Esophagus (tissue), 2 donors: ENCODE data around the gene BATF2. TPM values are rescaled to one million over a fixed set of nuclear protein-coding genes. Genes with fewer than 3 reads are reported as not detected.

Experiments used
- H3K27ac ChIP-seq, 2 donors: one replicate each; pipeline ENCODE4 v1.5.1; 2013; ENCODE audit warnings: low read depth in 2 of 2, mild to moderate bottlenecking in 2 of 2, inconsistent platforms in 1 of 2, low read length in 1 of 2, moderate library complexity in 1 of 2
- H3K27me3 ChIP-seq, 2 donors: one replicate each; pipeline ENCODE4 v1.6.1; 2013; ENCODE audit warnings: low read length in 2 of 2, control low read depth in 1 of 2, mild to moderate bottlenecking in 1 of 2; ENCODE audit not compliant: insufficient read depth in 2 of 2, control insufficient read depth in 1 of 2
- H3K36me3 ChIP-seq, 2 donors: one replicate each; pipeline ENCODE4 v1.6.1; 2013; ENCODE audit warnings: low read length in 1 of 2; ENCODE audit not compliant: control insufficient read depth in 2 of 2, insufficient read depth in 2 of 2
- H3K4me1 ChIP-seq, 2 donors: one replicate each; pipeline ENCODE4 v1.6.1; 2013; ENCODE audit warnings: low read length in 1 of 2; ENCODE audit not compliant: control insufficient read depth in 2 of 2, insufficient read depth in 2 of 2
- H3K4me3 ChIP-seq, 2 donors: one replicate each; pipeline ENCODE4 v1.5.1; 2013; ENCODE audit warnings: low read length in 2 of 2, mild to moderate bottlenecking in 2 of 2, low read depth in 1 of 2, moderate library complexity in 1 of 2
- H3K9me3 ChIP-seq, 2 donors: one replicate each; pipeline ENCODE4 v1.6.1; 2013; ENCODE audit warnings: mild to moderate bottlenecking in 2 of 2, low read depth in 1 of 2, low read length in 1 of 2, moderate library complexity in 1 of 2; ENCODE audit not compliant: control insufficient read depth in 2 of 2, insufficient read depth in 1 of 2
- WGBS, 2 donors: extraction: QIAGEN DNeasy Blood & Tissue Kit; methylation state at CpG; one replicate each; pipeline ENCODE4 v1.1.7; 2013; 5-methylcytosine and 5-hydroxymethylcytosine counted together
- polyA plus RNA-seq, 2 donors: library from polyadenylated mRNA; stranded (reverse); fragments of 200-250 nt; gene quantifications; one replicate each; pipeline ENCODE4 v1.2.3, GENCODE V29; 2013
- donor health status: healthy with polysubstance abuse.
- donor health status: Bipolar disorder and iron deficiency.

Gene BATF2
- polyA plus RNA-seq, 2 donors = 0.22 to 0.35 TPM

DNA sequence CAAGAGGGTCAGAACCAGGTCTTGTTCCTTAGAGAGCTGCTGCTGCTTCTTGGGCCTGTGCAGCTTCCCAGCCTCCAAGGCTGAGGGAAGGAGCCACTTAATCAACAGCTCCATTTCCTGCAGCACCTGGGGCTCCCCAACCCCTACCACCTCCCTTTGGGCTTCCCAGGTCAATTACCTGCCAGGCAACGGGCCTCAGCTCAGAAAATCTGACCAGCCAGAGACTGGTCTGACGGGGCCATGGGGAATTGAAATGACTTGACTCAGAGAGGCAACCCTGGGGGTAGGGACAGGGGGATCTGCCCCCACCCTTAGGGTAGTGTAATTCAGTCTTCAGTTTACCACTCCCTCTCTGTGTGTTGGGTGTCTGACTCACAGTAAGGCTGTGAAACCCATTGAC is 20.1 kb downstream of the BATF2 start:
- Histone ChIP-seq H3K4me1 (peaks cover 0 to under 1% of the 10 kb centered on the region in 2 donors), H3K27me3 (no peaks in the 10 kb centered on the region), H3K9me3 (peaks cover 0 to 2% of the 10 kb centered on the region in 2 donors), H3K27ac (no peak overlapping the region), H3K4me3 (no peak overlapping the region), H3K36me3 (no peaks in the 10 kb centered on the region)
- 55 to 72% methylated on average over 2 of the region's 2 CpGs for WGBS, 2 donors

DNA sequence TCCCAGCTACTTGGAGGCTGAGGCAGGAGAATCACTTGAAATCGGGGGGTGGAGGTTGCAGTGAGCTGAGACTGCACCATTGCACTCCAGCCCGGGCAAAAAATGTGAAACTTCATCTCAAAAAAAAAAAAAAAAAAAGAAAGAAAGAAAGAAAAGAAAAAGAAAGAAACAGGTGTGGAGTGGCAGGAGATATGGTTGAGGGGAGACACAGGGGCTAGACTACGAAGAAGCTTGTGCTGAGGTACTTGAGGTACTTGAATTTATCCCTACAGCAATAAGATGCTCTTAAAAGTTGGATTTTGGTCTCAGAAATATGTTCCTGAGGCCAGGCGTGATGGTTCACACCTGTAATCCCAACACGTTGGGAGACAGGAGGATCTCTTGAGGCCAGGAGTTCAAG is 22.6 kb downstream of the BATF2 start:
- Histone ChIP-seq H3K27ac (no peak overlapping the region), H3K36me3 (no peaks in the 10 kb centered on the region), H3K4me3 (no peak overlapping the region), H3K4me1 (peaks cover 0 to 4% of the 10 kb centered on the region in 2 donors), H3K9me3 (peaks cover 0 to 2% of the 10 kb centered on the region in 2 donors), H3K27me3 (no peaks in the 10 kb centered on the region)
- 74 to 76% methylated on average over 5 of the region's 5 CpGs for WGBS, 2 donors

DNA sequence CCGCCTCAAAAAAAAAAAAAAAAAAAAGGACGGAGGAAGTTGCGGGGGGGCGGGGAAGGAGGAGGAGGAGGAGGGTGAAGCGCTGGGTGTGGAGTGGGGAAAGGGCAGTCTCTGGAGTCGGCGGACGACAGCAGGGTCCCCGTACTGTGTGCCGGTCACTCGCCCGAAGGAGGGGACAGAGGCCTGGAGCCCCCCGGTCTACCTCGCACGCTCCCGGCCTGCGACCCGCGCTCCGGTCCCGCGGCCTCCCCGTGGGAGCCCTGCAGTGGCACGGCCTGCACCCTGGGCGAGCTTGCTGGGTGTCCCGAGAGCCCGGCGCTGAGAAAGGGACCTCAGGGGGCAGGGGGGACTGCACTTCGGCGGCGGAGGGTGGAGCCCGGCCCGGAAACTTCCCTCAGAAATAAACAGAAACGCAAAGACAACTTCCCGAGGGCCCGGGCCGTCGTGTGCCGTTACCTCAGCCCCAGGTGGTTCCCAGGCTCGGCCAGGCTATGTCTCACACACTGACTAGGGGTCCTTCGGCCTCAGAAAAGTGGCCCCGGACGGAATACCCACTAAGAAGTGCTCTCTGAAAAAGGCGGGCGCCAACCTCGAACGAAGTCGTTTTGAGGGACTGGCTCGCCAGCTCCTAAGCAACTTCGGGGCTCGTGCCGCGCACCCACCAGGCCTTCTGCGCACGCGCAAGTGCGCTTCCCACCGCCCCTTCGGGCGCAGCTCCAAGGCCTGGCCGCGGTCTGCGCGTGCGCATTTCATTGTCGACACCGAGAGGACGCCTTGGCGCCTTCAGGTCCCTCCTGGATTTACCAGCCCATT is 25.1 kb downstream of the BATF2 start, which contains the start of gene MAJIN:
Gene MAJIN (minus strand): TSS at position 688 of the 813 bp plus-strand sequence. CDS start 12,703 bp downstream, outside the sequence.
- peaks cover 0 to 2% of the 10 kb centered on the region in 2 donors for H3K9me3 ChIP-seq
- H3K4me3 ChIP-seq = peak within 1 kb of the TSS; percentile 16 to 31
- peaks cover 0 to 4% of the 10 kb centered on the region in 2 donors for H3K4me1 ChIP-seq
- peak within 1 kb of the TSS; percentile 79 to 83 for H3K27ac ChIP-seq
- H3K36me3 ChIP-seq = no peaks in the 10 kb centered on the region
- 19 to 29% methylated on average over 66 to 69 of the region's 69 CpGs for WGBS, 2 donors
- H3K27me3 ChIP-seq = no peaks in the 10 kb centered on the region

DNA sequence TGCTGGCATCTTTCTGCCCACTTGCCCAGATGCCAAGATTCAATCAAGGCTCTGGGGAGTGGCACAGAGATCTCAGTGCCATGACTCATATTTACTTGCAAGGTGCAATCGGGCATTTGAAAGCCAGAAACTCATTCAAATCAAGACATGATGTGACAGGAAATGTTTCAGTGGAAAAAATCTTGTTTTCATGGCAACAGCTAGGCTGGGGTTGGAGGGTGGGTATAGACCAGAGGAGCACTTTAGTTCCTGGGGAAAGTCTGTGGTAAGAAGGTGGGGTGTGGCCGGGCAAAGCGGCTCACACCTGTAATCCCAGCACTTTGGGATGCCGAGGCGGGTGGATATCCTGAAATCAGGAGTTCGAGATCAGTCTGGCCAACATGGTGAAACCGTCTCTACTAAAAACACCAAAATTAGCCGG is 26.0 kb downstream of the BATF2 start:
- Histone ChIP-seq H3K9me3 (peaks cover 0 to 2% of the 10 kb centered on the region in 2 donors), H3K27me3 (no peaks in the 10 kb centered on the region), H3K36me3 (no peaks in the 10 kb centered on the region), H3K4me3 (no peak overlapping the region), H3K4me1 (peaks cover 0 to 4% of the 10 kb centered on the region in 2 donors), H3K27ac (peak overlapping the region; percentile 79 to 83)
- WGBS, 2 donors = 39 to 51% methylated on average over 8 of the region's 8 CpGs

DNA sequence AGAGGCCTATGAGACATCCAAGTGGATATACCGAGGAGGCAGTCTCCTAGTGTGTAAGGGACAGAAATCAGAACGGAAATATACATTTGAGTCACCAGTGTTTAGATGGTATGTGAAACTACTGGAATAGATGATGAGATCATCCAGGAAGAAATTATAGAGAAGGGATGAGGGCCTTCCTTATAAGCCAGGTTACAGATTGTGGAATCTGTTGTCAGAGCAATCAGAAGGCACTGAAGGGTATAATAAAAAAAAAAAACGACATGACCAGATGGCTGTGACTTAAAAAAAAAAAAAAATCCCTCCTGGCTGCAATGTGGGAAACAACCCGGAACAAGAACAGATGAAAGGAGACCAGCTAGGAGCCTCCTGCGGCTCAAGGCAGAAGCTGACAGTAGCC is 27.6 kb downstream of the BATF2 start:
- Histone ChIP-seq H3K27me3 (no peaks in the 10 kb centered on the region), H3K9me3 (peaks cover 0 to 2% of the 10 kb centered on the region in 2 donors), H3K36me3 (no peaks in the 10 kb centered on the region), H3K4me3 (no peak overlapping the region), H3K27ac (peak overlapping the region; percentile 5 to 83), H3K4me1 (peaks cover 0 to 4% of the 10 kb centered on the region in 2 donors)
- WGBS, 2 donors = 29 to 37% methylated on average over 5 of the region's 5 CpGs

DNA sequence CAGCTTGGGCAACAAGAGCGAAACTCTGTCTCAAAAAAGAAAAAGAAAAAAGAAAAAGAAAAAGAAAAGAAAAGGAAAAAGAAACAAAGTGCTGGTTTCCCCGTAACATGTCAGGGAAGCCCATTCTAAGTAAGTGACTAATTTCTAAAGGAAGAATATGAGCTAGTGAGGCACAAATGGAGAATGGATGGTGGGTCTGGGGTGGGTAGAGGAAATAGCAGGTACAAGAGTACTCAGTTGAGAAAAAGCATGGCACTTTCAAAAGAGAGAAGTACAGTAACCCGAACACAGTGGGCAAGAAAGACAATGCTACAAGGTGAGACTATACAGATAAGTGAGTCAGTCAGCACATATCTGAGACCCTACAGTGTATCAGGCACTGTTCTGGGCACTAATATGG is 29.4 kb downstream of the BATF2 start:
- H3K9me3 ChIP-seq = peaks cover 0 to 2% of the 10 kb centered on the region in 2 donors
- no peaks in the 10 kb centered on the region for H3K36me3 ChIP-seq
- H3K4me3 ChIP-seq = no peak overlapping the region
- H3K4me1 ChIP-seq = peaks cover 0 to 4% of the 10 kb centered on the region in 2 donors
- WGBS, 2 donors = 93 to 94% methylated on average over 3 of the region's 3 CpGs
- no peaks in the 10 kb centered on the region for H3K27me3 ChIP-seq
- H3K27ac ChIP-seq = no peak overlapping the region

DNA sequence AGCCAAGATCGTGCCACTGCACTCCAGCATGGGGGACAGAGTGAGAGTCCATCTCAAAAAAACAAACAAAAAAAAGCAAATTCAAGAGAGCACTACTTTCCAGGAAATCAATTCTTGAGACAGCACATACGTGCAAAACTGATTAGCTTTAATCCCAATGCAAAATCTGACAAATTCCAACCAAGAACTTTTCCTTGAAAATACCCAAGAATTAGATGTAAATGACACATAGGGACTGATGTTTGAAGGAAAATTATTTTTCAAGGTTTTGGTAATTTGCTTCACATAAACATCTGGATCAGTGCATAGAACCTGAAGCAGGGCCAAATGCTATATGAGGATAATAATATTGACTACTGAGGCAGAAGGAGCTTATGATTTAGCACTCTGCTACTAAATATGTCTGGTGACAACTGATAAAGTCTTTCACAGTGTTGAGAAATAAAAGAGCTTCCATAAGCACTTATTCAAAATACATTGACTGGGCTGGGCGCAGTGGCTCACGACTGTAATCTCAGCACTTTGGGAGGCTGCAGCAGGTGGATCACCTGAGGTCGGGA is 33.6 kb downstream of the BATF2 start:
- H3K4me1 ChIP-seq = no peaks in the 10 kb centered on the region
- H3K9me3 ChIP-seq = no peaks in the 10 kb centered on the region
- no peaks in the 10 kb centered on the region for H3K36me3 ChIP-seq
- no peak overlapping the region for H3K27ac ChIP-seq
- no peak overlapping the region for H3K4me3 ChIP-seq
- 77 to 84% methylated on average over 5 of the region's 5 CpGs for WGBS, 2 donors
- H3K27me3 ChIP-seq = no peaks in the 10 kb centered on the region

DNA sequence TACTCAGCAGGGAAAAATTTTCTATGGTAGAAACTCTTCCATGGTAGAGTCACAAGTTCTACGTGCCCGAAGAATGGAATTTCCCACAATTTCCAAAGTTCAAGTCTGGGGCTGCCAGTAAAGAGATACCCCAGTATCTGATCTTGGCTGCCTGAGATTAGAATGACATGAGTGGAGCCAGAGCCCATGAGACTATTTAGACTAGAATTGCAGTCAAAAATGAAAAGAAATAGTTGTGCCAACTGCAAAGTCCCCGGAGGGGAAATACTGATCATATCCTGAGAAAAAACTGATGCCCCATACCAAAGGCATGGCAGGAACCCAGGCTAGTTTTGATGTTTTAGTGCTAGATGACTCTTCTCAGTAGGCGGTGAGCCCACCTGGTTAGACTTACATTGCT is 36.1 kb downstream of the BATF2 start:
- Histone ChIP-seq H3K27ac (no peak overlapping the region), H3K4me1 (no peaks in the 10 kb centered on the region), H3K36me3 (no peaks in the 10 kb centered on the region), H3K4me3 (no peak overlapping the region), H3K27me3 (no peaks in the 10 kb centered on the region), H3K9me3 (no peaks in the 10 kb centered on the region)
- WGBS, 2 donors = 38 to 47% methylated on average over 4 of the region's 4 CpGs

DNA sequence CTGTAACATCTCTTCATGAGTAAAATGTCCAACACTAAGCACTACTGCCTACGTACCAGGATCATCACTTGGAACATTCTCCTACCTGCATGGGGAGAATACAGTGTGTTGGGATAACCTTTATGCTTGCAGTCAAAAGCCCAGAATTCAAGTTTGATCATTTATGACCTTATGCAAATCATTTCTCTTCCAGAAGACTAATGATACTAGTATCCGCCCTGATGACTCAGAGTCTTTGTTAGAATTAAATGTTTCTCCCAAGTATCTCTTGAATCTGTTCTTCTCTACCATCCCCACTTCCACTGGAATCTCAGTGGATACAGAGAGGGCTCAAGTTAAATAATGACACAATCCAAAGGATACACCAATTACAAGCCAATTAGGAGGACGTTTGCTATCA is 37.3 kb downstream of the BATF2 start:
- Histone ChIP-seq H3K4me3 (no peak overlapping the region), H3K27ac (no peak overlapping the region), H3K9me3 (no peaks in the 10 kb centered on the region), H3K36me3 (no peaks in the 10 kb centered on the region), H3K4me1 (no peaks in the 10 kb centered on the region), H3K27me3 (no peaks in the 10 kb centered on the region)
- 44 to 45% methylated on average over 3 of the region's 3 CpGs for WGBS, 2 donors
